ENCODE measurements around the gene CPXM1. TPM values are rescaled to one million over a fixed set of nuclear protein-coding genes. Genes with fewer than 3 reads are reported as not detected.

Gene CPXM1
- total and polyA plus RNA-seq, 2 donors from 2014 or later: 5.2 to 7.1 TPM

DNA sequence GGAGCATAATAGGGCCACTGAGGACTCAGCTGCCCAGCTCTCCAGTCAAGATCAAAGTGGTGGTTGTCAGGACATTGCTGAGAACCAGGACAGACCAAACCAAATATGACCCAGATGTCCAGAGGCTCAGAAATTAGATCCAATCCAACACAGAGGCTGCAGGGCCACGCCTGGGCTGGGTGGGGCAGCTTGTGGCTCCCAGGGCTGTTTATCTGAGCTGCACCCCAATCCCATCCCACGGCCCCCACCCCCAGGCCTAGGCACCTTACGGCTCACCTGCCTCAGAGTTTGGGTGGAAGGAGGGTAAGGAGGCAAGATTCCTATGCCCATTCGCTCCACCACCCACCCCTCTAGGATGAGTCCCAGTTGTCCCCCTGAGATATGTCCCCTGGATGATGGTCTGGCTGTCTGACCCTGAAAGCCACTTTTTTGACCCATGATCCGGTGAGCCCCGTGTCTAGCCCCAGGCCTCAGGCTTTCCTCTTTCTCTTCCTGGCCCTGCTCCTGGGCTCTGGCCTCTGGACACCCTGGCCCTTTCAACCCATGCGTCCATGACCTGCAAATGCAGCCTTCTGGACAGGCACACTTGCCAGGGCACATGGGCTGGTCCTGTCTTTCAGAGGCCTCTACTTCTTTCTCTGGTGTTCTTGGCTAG lies 40.0 kb downstream of the CPXM1 start:
- no peak overlapping the region for H3K4me3 ChIP-seq (ENCODE audit: low read length in 3 of 3)
- H3K36me3 ChIP-seq (ENCODE audit: control insufficient read depth in 2 of 3, insufficient read depth in 3 of 3, low read length in 3 of 3): no peaks in the 10 kb centered on the region
- no peak for TF ChIP-seq CTCF (IDR thresholded peaks at IDR 0.05; ENCODE audit: borderline replicate concordance, extremely low read depth, insufficient read depth)
- FAIRE-seq: no peak
- H3K27me3 ChIP-seq (ENCODE audit: control insufficient read depth, insufficient read depth, low read length): no peaks in the 10 kb centered on the region
- H3K9ac ChIP-seq (ENCODE audit: low read length in 3 of 3): no peak overlapping the region
- no peaks in the 10 kb centered on the region for H3K9me3 ChIP-seq (ENCODE audit: control insufficient read depth in 2 of 3, insufficient read depth in 1 of 3, low read length in 3 of 3)
- no peaks in the 10 kb centered on the region for H3K4me1 ChIP-seq (ENCODE audit: control insufficient read depth in 2 of 3, insufficient read depth in 2 of 3, low read depth in 1 of 3, low read length in 3 of 3)
- H3K27ac ChIP-seq (ENCODE audit: low read depth in 2 of 2, low read length in 2 of 2): no peak overlapping the region
- no peak for DNase-seq
- intact Hi-C loops (cut with DNase I): no loop called here

GRCh38 chr20:2759603-2760296 lies 40.7 kb downstream of the CPXM1 start:
- Histone ChIP-seq H3K9ac (ENCODE audit: low read length in 3 of 3) (no peak overlapping the region), H3K27ac (ENCODE audit: low read depth in 2 of 2, low read length in 2 of 2) (no peak overlapping the region), H3K9me3 (ENCODE audit: control insufficient read depth in 2 of 3, insufficient read depth in 1 of 3, low read length in 3 of 3) (no peaks in the 10 kb centered on the region), H3K36me3 (ENCODE audit: control insufficient read depth in 2 of 3, insufficient read depth in 3 of 3, low read length in 3 of 3) (no peaks in the 10 kb centered on the region), H3K27me3 (ENCODE audit: control insufficient read depth, insufficient read depth, low read length) (no peaks in the 10 kb centered on the region), H3K4me1 (ENCODE audit: control insufficient read depth in 2 of 3, insufficient read depth in 2 of 3, low read depth in 1 of 3, low read length in 3 of 3) (no peaks in the 10 kb centered on the region), H3K4me3 (ENCODE audit: low read length in 3 of 3) (no peak overlapping the region)
- DNase-seq (no peak), FAIRE-seq (no peak)
- intact Hi-C loops (cut with DNase I): no loop called here
- no peak for TF ChIP-seq CTCF (IDR thresholded peaks at IDR 0.05; ENCODE audit: borderline replicate concordance, extremely low read depth, insufficient read depth)

DNA sequence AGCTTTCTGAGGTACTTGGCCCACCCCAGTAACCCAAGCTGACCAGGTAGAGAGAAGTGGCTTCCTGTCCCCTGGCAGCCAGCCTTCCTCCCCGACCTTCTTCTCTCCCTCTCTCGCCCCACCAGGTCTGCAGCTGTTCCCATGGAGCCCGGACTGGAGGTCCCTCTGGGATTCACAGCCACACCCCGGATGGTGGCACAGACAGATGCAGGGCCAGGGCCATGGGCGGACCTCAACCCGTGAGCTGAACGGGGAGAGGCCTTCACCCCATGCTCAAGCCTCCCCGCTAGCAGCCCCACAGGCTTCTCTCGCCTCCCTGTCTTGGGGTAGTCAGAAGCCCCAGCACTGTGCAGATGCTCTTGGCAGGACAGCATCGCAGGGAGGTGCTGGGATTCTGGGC lies 41.3 kb downstream of the CPXM1 start:
- Histone ChIP-seq H3K27me3 (ENCODE audit: control insufficient read depth, insufficient read depth, low read length) (no peaks in the 10 kb centered on the region), H3K4me1 (ENCODE audit: control insufficient read depth in 2 of 3, insufficient read depth in 2 of 3, low read depth in 1 of 3, low read length in 3 of 3) (no peaks in the 10 kb centered on the region), H3K4me3 (ENCODE audit: low read length in 3 of 3) (no peak overlapping the region), H3K9me3 (ENCODE audit: control insufficient read depth in 2 of 3, insufficient read depth in 1 of 3, low read length in 3 of 3) (no peaks in the 10 kb centered on the region), H3K36me3 (ENCODE audit: control insufficient read depth in 2 of 3, insufficient read depth in 3 of 3, low read length in 3 of 3) (no peaks in the 10 kb centered on the region), H3K9ac (ENCODE audit: low read length in 3 of 3) (no peak overlapping the region), H3K27ac (ENCODE audit: low read depth in 2 of 2, low read length in 2 of 2) (no peak overlapping the region)
- intact Hi-C loops (cut with DNase I): no loop called here
- DNase-seq: no peak
- TF ChIP-seq CTCF (IDR thresholded peaks at IDR 0.05; ENCODE audit: borderline replicate concordance, extremely low read depth, insufficient read depth): no peak
- no peak for FAIRE-seq

Data from kidney (tissue), 14 donors.